ENCODE measurements around the gene ECM2.

Gene ECM2

GRCh38 chr9:92455217-92455616 is 80.6 kb downstream of the ECM2 start:
- TF ChIP-seq CTCF (IDR thresholded peaks at IDR 0.05; ENCODE audit: insufficient read depth, low read depth, low read length, missing control alignments): peak; percentile 25
- DNase-seq (ENCODE audit: low read depth): no peak

GRCh38 chr9:92446536-92446935 is 89.3 kb downstream of the ECM2 start:
- no peak overlapping the region for H3K4me3 ChIP-seq (ENCODE audit: low read length)
- TF ChIP-seq CTCF (IDR thresholded peaks at IDR 0.05; ENCODE audit: insufficient read depth, low read depth, low read length, missing control alignments): no peak
- DNase-seq (ENCODE audit: low read depth): no peak

More at GRCh38 chr9:92455217-92455616, 80.6 kb downstream of the ECM2 start:
- no peak overlapping the region for H3K4me3 ChIP-seq (ENCODE audit: low read length)
